Stimulated activated CD8-positive, alpha-beta memory T cell treated with anti-CD3 and anti-CD28 coated beads, Interleukin-7, amount 100 ng/mL, for 24 hours (primary cell): ENCODE data around the gene MEX3B.
"Not testable (repeated sequence)": the region's sequence is repeated elsewhere in the genome, so short reads cannot be mapped to it uniquely, and the experiment has no call there.

Experiments used
- DNase-seq: peaks from one replicate; pipeline ENCODE4 v3.0.0-alpha.2; 2020; ENCODE audit warnings: low read depth

The MEX3B gene

DNA sequence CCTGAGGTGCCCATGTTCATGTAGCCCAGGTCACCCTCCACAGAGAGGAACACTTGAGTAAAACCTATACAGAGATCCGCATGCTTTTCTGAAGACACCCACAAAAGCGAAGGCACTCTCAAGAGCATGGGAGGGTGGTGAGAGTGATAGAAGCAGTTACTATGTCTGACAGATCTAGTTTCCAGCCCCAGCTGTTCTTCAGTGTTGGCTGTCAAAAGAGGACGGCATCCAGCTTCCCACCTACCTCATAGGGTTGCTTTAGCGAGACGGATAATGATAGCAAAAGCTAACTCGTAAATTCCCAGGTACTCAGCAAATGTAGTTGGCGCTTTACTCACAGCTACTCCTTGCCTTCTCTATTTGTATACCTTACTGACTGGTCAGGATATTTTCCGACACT lies 3.0 kb upstream of the MEX3B start:
- DNase-seq, result no peak

DNA sequence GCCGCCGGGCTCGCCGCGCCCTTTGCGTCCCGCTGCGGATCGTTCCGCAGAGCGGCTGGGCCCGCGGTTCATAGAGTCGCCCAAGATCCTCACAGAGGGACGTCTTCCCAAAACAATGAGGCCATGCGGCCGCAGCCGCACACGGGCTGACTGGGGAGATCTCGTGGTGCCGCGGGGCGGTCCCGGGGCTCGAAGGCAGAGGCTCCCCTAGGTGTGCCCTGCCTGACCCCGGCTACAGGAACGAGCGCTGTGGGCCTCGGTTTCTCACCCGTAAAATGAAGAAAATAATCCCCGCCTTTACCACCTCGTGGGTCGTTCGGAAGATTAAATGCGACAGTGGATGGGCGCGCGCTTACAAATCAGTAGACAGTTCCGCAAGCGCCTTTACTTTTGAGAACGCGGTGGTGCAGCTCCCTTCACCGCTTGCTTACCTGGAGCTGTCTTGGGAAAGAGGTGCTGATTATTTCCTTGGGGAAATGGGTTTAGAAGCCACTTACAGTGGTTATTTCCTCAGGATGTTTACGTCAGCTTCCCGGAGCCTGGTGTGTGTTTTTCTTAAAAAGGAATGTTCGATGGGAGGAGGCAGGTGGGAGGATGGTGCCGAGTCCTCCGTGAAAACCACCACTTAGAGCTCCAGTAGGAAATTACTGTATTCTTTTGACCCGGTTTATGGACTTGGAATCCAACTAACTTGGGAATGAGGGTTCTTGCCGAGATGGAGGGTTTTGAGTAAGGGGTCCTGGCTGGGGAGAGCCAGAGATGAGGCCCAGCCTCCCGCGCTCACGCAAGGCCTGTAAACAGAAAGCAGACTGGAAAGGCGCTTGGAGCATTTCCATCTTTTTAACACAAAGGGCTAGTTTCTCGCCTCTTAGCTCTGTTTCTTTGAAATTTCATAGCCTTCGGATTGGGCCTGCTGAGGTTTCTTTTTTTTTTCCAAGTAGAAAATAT lies 1.9 kb upstream of the MEX3B start:
- DNase-seq, result no peak

- peak; percentile 68 for DNase-seq
Observed at GRCh38 chr15:82046666-82047452, 1.0 kb upstream of the MEX3B start.

GRCh38 chr15:82045179-82045891 lies 483 bp downstream of the MEX3B start:
- DNase-seq, result no peak

DNA sequence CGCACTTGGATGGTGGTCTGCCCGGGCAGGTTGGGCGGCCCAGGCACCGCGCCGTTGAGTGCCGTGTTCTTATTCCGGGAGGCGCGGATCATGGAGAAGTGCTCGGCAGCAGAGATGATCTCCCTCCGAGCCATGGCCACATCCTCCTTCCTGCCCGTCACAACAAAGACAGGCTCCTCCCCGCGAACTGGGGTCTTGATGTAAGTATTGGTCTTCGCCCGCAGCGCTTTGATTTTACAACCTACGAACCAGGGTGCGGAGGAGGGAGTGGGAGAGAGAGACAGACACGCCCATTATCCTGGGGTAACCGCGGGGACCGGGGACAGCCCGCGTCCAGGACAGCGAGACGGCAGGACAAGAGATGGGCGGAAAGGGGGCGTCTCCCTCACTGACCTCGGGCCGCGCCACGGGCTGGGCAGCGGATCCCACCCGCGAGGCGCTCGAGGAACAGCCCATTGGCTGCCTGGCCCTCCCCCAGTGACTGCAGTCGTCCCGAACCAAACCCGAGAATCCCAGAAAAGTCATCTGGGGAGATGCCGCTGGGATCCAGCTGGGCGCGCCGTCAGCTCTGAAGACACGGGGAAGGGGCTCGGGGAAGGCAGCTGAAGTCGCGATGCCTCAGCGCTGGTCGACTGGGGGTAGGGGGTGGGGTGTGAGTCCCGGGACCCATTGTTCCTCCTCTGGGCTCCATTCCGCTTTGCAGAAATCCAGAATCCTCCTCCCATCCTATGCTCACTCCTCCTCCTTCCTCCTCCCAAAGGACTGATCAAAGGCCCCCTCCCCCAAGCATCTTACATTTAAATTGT lies 1.2 kb downstream of the MEX3B start:
- DNase-seq, result no peak

DNA sequence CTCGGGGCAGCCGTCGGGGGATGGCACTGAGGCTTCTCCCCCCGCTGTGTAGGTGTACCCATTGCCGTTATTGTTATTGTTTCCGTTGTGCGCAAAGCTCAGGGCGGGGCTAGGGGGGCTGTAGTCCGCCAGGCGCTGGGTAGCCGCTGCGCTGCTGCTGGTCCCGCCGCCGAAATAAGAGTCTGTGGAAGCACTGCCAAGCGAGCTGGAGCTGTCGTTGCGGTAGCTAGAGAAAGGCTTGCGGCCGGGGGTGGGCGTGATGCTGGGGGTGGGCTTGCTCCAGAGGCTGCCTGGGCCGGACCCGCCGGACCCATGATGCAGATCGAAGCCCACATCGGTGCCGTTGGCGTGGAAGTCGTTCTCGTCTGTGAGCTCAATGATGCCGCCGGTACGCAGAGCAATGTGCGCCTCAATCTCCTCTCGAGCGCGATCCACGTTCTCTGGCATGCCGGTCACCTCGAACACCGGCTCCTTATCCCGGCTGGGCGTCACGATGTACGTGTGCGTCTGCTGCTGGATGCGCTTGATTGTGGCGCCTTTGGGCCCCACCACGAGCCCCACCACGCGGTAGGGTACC lies 1.9 kb downstream of the MEX3B start:
- no peak for DNase-seq

DNA sequence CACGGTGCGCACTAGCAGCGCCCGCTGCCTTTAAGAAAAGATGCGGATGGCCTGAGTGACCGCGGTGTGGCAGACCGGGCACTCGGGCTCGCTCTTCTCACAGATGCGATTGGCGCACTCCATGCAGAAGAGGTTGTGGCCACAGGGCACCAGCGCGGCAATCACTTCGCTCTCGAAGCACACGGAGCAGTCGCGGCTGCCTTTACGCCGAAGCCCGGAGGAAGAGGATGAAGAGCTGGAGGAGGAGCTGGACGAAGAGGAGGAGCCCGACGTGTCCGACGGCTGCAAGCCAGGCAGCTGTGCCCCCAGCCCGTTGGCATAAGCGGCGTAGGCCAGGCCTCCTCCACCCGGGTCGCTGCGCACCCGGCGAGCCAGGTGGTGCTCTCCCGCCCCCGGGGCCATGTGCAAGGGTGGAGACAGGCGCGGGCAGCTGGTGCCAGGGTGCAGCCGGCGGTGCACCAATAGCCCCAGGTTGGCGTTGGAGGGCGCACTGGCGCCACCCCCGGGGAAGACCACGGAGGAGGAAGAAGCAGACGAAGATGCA lies 2.6 kb downstream of the MEX3B start:
- DNase-seq, result no peak

DNA sequence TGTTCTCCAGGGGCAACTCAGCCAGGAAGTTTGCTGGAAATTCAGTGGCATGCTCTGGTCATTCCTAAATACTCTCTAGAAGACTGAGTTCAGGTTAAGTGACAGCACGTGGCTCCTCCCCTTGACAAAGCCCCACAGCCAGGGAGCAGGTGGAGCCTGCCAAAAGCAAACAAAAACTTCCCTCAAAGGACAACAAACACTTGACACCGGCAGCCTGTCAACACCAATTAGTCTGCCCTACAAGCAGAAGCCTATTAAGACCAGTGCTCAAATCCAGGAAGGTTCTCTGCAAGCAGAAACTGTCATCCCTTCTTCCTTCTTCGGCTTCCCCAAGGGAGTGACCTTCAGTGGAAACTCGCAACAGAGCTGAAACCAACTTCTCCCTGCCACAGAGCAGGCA lies 5.0 kb downstream of the MEX3B start:
- DNase-seq, result no peak

DNA sequence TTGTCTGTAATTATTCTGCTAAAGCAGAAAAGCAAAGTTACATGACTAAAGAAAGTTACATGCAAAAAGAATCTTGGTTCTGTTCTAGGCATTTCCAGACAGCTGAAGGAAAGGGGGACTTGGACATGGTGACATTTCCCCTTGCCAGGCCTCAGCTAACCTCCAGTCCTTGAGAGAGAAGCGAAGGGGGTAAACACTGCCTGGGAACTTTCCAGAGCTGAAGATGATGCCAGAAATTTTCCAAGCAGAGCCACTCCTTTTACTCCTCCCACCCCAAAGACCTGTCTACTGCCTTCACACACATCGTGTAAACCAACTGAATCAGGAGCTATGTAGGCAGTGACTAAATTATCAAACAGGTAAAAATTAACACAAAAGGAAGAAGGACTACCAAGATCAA lies 5.4 kb downstream of the MEX3B start:
- DNase-seq, result no peak

- DNase-seq, result no peak
Observed at GRCh38 chr15:82039871-82040270, 5.9 kb downstream of the MEX3B start.

- no peak for DNase-seq
Observed at GRCh38 chr15:82036461-82036860, 9.4 kb downstream of the MEX3B start.

- no peak for DNase-seq
Observed at GRCh38 chr15:82031871-82032270, 13.9 kb downstream of the MEX3B start.

- no peak for DNase-seq
Observed at GRCh38 chr15:82030176-82030575, 15.6 kb downstream of the MEX3B start.

- not testable (repeated sequence) for DNase-seq
Observed at GRCh38 chr15:82028163-82028562, 17.7 kb downstream of the MEX3B start.

DNA sequence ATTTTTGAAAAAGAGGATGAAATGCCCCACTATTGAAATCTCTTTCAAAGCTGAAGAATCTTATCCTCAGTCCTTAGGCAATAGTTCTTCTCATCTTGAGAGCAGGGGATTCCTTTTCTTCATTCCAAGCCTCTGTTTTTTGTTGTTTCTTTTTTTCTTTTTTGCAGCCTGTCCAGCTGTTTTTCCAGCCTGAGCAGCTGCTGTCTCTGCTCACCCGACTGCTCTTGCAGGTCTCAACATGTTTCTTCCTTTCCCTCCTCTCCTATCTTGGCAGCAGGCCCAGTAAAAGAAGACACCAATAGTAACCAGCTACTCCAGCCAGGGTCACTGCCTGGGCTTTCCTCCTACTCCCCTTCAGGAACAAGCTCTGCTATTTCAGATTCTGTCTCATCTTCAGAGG lies 23.8 kb downstream of the MEX3B start:
- no peak for DNase-seq

GRCh38 chr15:82020625-82021394 lies 25.0 kb downstream of the MEX3B start:
- DNase-seq, result no peak

- no peak for DNase-seq
Observed at GRCh38 chr15:82018201-82018600, 27.6 kb downstream of the MEX3B start.

- no peak for DNase-seq
Observed at GRCh38 chr15:82017656-82018055, 28.2 kb downstream of the MEX3B start.

DNA sequence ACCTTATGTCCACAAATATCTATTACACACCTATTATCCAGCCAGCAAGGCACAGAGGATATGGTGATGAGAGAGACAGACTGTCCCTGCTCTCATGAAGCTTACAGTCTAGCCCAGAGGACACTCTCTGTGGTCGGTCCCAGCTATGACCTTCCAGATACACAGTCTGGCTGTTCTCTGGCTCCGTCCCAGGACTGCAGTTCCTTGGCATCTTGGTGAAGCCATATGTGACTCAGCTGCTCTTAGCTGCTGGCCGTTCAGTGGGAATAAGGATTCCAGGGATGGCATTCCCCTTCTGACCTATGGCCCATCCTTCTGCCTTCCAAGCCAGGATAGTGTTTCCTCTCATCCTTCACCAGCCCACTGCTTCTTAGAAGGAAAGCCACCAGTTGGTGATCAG lies 30.8 kb downstream of the MEX3B start:
- DNase-seq, result no peak

- no peak for DNase-seq
Observed at GRCh38 chr15:82012908-82013307, 32.9 kb downstream of the MEX3B start.
